Activated CD4-positive, alpha-beta T cell treated with anti-CD3 and anti-CD28 coated beads for 1 hour (primary cell): Measurements from ENCODE around the gene ZMAT1.
A peak's percentile ranks its signal among the peaks of the same experiment; 100 is the strongest.
"Not testable (repeated sequence)": the region's sequence is repeated elsewhere in the genome, so short reads cannot be mapped to it uniquely, and the experiment has no call there.

Source experiments
- DNase-seq: peaks from one replicate; pipeline ENCODE4 v3.0.0-alpha.2; 2020

ZMAT1 gene

GRCh38 chrX:101931488-101932248 lies at the start of gene ZMAT1:
TSS of gene ZMAT1 (minus strand) at chrX:101932027. CDS start at chrX:101932008, 19 bp downstream.
- peak; percentile 86 for DNase-seq

GRCh38 chrX:101977106-101977505 lies 45.3 kb upstream of the ZMAT1 start:
- no peak for DNase-seq

- DNase-seq = no peak
Measured at GRCh38 chrX:101973066-101973465, 41.2 kb upstream of the ZMAT1 start.

GRCh38 chrX:101964923-101965539 lies 33.2 kb upstream of the ZMAT1 start:
- not testable (repeated sequence) for DNase-seq

GRCh38 chrX:101958139-101958538 lies 26.3 kb upstream of the ZMAT1 start:
- DNase-seq = no peak

GRCh38 chrX:101957174-101957573 lies 25.3 kb upstream of the ZMAT1 start:
- DNase-seq = no peak

- DNase-seq = no peak
Measured at GRCh38 chrX:101956556-101956955, 24.7 kb upstream of the ZMAT1 start.

- DNase-seq = no peak
Measured at GRCh38 chrX:101950581-101950980, 18.8 kb upstream of the ZMAT1 start.

GRCh38 chrX:101932249-101932570 lies 383 bp upstream of the ZMAT1 start:
- DNase-seq = no peak

- DNase-seq = no peak
Measured at GRCh38 chrX:101931136-101931487, 715 bp downstream of the ZMAT1 start.

- no peak for DNase-seq
Measured at GRCh38 chrX:101925733-101926132, 6.1 kb downstream of the ZMAT1 start.

- DNase-seq = no peak
Measured at GRCh38 chrX:101918751-101919150, 13.1 kb downstream of the ZMAT1 start.

- no peak for DNase-seq
Measured at GRCh38 chrX:101906136-101906796, 25.6 kb downstream of the ZMAT1 start.

- no peak for DNase-seq
Measured at GRCh38 chrX:101904996-101905395, 26.8 kb downstream of the ZMAT1 start.
